Activated CD4-positive, CD25-positive, alpha-beta regulatory T cell treated with anti-CD3 and anti-CD28 coated beads, Interleukin-2, amount 50 U/mL, for 16 hours (primary cell): ENCODE data around the gene ACTR1A.
"Not testable (repeated sequence)": the region's sequence is repeated elsewhere in the genome, so short reads cannot be mapped to it uniquely, and the experiment has no call there.

Experiments used
- DNase-seq: peaks from one replicate; pipeline ENCODE4 v3.0.0-alpha.2; 2020; ENCODE audit warnings: low read depth, low spot score

ACTR1A gene

GRCh38 chr10:102515724-102516123, 13.2 kb upstream of the ACTR1A start:
- no peak for DNase-seq

GRCh38 chr10:102514487-102515311, 12.2 kb upstream of the ACTR1A start:
- DNase-seq = no peak

- DNase-seq = no peak
Observed at GRCh38 chr10:102511583-102512274, 9.2 kb upstream of the ACTR1A start.

GRCh38 chr10:102509387-102509786, 6.9 kb upstream of the ACTR1A start:
- no peak for DNase-seq

GRCh38 chr10:102508506-102508905, 6.0 kb upstream of the ACTR1A start:
- no peak for DNase-seq

GRCh38 chr10:102507521-102507920, 5.0 kb upstream of the ACTR1A start:
- DNase-seq = no peak

GRCh38 chr10:102505462-102506115, 3.1 kb upstream of the ACTR1A start:
- no peak for DNase-seq

GRCh38 chr10:102504976-102505300, 2.4 kb upstream of the ACTR1A start:
- no peak for DNase-seq

- no peak for DNase-seq
Observed at GRCh38 chr10:102504179-102504975, 1.9 kb upstream of the ACTR1A start.

- DNase-seq = peak; percentile 96
Observed at GRCh38 chr10:102503264-102504178, 1.0 kb upstream of the ACTR1A start, which contains the start of gene SUFU. Gene SUFU (plus strand): TSS chr10:102503972. CDS start chr10:102504153, 181 bp downstream.

- peak; percentile 95 for DNase-seq
Observed at GRCh38 chr10:102502029-102502336, 529 bp downstream of the ACTR1A start.

- DNase-seq = no peak
Observed at GRCh38 chr10:102501201-102502028, 1.1 kb downstream of the ACTR1A start.

- not testable (repeated sequence) for DNase-seq
Observed at GRCh38 chr10:102500686-102501085, 1.8 kb downstream of the ACTR1A start.

GRCh38 chr10:102499356-102499755, 3.2 kb downstream of the ACTR1A start:
- no peak for DNase-seq

GRCh38 chr10:102497545-102497944, 5.0 kb downstream of the ACTR1A start:
- no peak for DNase-seq

GRCh38 chr10:102493771-102494170, 8.7 kb downstream of the ACTR1A start:
- DNase-seq = no peak

GRCh38 chr10:102492983-102493382, 9.5 kb downstream of the ACTR1A start:
- no peak for DNase-seq

GRCh38 chr10:102492344-102492939, 10.1 kb downstream of the ACTR1A start:
- DNase-seq = no peak

GRCh38 chr10:102491136-102491535, 11.4 kb downstream of the ACTR1A start:
- DNase-seq = no peak
